ENCODE data around the gene BCKDHA. TPM values are rescaled to one million over a fixed set of nuclear protein-coding genes. Genes with fewer than 3 reads are reported as not detected.
"Not testable (repeated sequence)": the region's sequence is repeated elsewhere in the genome, so short reads cannot be mapped to it uniquely, and the experiment has no call there.

Gene BCKDHA
- total and polyA plus RNA-seq, 7 donors, result 19.0 to 35.7 (median 32.9) TPM

- no peaks in the 10 kb centered on the region for H3K27me3 ChIP-seq
- no peak for DNase-seq
- H3K4me1 ChIP-seq, result peaks cover 0 to 13% (median 8%) of the 10 kb centered on the region in 4 donors
- H3K4me3 ChIP-seq, result no peak overlapping the region
- no peak overlapping the region for H3K27ac ChIP-seq
- no peaks in the 10 kb centered on the region for H3K9me3 ChIP-seq
- 78% methylated on average over 5 of the region's 5 CpGs for WGBS, 2 donors
- H3K36me3 ChIP-seq, result peaks cover 0 to 52% (median 16%) of the 10 kb centered on the region in 4 donors
- TF ChIP-seq POLR2A (IDR thresholded peaks at IDR 0.05) (no peak), EP300 (IDR thresholded peaks at IDR 0.05) (no peak), POLR2AphosphoS5 (IDR thresholded peaks at IDR 0.05) (no peak)
- TF ChIP-seq, protein P1, sequence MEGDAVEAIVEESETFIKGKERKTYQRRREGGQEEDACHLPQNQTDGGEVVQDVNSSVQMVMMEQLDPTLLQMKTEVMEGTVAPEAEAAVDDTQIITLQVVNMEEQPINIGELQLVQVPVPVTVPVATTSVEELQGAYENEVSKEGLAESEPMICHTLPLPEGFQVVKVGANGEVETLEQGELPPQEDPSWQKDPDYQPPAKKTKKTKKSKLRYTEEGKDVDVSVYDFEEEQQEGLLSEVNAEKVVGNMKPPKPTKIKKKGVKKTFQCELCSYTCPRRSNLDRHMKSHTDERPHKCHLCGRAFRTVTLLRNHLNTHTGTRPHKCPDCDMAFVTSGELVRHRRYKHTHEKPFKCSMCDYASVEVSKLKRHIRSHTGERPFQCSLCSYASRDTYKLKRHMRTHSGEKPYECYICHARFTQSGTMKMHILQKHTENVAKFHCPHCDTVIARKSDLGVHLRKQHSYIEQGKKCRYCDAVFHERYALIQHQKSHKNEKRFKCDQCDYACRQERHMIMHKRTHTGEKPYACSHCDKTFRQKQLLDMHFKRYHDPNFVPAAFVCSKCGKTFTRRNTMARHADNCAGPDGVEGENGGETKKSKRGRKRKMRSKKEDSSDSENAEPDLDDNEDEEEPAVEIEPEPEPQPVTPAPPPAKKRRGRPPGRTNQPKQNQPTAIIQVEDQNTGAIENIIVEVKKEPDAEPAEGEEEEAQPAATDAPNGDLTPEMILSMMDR (IDR thresholded peaks at IDR 0.05), result no peak
- intact Hi-C loops (cut with DNase I), result no loop called here
These were observed 36.8 kb downstream of the BCKDHA start for GRCh38 chr19:41434450-41434849.

DNA sequence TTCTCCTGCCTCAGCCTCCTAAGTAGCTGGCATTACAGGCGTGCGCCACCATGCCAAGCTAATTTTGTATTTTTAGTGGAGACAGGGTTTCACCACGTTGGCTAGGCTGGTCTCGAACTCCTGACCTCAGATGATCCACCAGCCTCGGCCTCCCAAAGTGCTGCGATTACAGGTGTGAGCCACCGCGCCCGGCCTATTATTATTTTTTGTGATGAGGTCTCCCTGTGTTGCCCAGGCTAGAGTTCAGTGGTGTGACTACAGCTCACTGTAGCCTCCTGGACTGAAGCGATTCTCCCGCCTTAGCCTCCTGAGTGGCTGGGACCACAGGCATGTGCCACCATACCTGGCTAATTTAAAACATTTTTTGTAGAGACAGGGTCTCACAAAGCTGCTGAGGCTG, 37.8 kb downstream of the BCKDHA start:
- H3K9me3 ChIP-seq; intact Hi-C loops (cut with DNase I); H3K4me3 ChIP-seq; H3K27ac ChIP-seq; DNase-seq; H3K27me3 ChIP-seq: not testable (repeated sequence)
- Histone ChIP-seq H3K36me3 (peaks cover 0 to 52% (median 16%) of the 10 kb centered on the region in 4 donors), H3K4me1 (peaks cover 0 to 18% (median 11%) of the 10 kb centered on the region in 4 donors)
- WGBS, 2 donors, result 95 to 98% methylated on average over 11 of the region's 11 CpGs

DNA sequence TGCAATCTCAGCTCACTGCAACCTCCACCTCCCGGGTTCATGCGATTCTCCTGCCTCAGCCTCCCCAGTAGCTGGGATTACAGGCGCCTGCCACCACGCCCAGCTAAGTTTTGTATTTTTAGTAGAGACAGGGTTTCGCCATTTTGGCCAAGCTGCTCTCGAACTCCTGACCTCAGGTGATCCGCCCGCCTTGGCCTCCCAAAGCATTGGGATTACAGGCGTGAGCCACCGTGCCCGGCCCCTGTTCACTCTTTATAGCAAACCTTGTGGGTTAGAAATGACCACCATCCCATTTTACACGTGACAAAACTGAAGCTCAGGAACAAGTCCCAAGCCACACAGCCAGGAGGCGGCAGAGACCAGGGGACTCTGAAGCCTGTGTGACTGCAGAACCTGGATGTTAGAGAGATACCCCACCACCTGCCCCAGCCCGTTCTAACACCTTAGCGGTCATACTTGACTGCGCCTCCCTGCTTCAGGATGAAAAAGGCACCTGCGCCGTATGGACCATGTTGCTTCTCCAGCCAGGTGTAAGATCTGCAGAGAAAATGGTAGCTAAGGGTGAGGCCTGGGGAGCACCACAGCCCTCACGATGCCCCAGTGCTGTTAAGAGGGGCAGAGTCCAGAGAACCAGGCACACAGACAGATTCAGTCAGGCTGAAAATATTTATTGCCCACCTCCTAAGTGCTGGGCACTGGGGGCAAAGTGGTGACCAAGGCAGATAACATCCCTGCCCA, 38.5 kb downstream of the BCKDHA start:
- Histone ChIP-seq H3K36me3 (peaks cover 0 to 49% (median 16%) of the 10 kb centered on the region in 4 donors), H3K4me1 (peaks cover 0 to 18% (median 11%) of the 10 kb centered on the region in 4 donors), H3K27ac (no peak overlapping the region), H3K9me3 (no peaks in the 10 kb centered on the region), H3K4me3 (no peak overlapping the region), H3K27me3 (no peaks in the 10 kb centered on the region)
- 91 to 94% methylated on average over 19 of the region's 19 CpGs for WGBS, 2 donors
- intact Hi-C loops (cut with DNase I), result no loop called here
- TF ChIP-seq, protein P1 (IDR thresholded peaks at IDR 0.05), result no peak
- no peak for TF ChIP-seq POLR2A (IDR thresholded peaks at IDR 0.05)
- TF ChIP-seq POLR2AphosphoS5 (IDR thresholded peaks at IDR 0.05), result no peak
- no peak for TF ChIP-seq EP300 (IDR thresholded peaks at IDR 0.05)
- DNase-seq, result no peak

GRCh38 chr19:41436674-41436951, 39.0 kb downstream of the BCKDHA start:
- TF ChIP-seq EP300 (IDR thresholded peaks at IDR 0.05) (no peak), POLR2A (IDR thresholded peaks at IDR 0.05) (no peak), POLR2AphosphoS5 (IDR thresholded peaks at IDR 0.05) (no peak)
- TF ChIP-seq, protein P1 (IDR thresholded peaks at IDR 0.05), result no peak
- Histone ChIP-seq H3K27ac (no peak overlapping the region), H3K27me3 (peaks cover 0 to 4% (median 0%) of the 10 kb centered on the region in 3 donors), H3K4me3 (no peak overlapping the region), H3K9me3 (no peaks in the 10 kb centered on the region), H3K36me3 (peaks cover 0 to 44% (median 13%) of the 10 kb centered on the region in 4 donors), H3K4me1 (peaks cover 0 to 18% (median 11%) of the 10 kb centered on the region in 4 donors)
- intact Hi-C loops (cut with DNase I), result no loop called here
- no peak for DNase-seq

DNA sequence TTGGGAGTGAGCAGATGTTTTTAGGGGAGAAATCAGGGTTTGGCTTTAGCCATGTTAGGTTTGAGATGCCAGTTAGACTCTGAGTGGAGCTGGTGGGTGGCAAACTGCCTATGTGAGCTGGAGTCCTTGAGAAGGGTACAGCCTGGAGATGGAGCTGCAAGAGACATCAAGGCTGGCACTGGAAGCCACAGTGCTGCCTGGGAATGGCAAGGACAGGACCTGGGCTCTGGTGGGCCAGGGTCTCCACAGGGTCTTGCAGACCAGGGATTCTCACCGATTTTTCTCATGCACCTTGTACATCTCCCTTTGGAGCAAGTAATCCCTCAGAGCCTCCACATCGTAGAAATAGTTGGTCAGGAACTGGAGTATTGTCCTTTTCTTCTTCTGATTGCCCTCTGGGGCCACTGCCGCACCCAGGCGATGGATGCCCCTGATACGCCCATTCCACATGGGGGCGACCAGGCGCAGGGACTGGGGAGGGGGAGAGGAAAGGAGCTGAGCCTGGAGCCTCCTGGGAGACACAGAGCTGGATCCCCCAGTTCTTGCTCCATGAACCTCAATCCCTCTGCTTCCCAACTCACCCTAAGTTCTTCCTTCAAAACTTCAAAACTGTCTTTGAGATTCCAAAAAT, 40.4 kb downstream of the BCKDHA start:
- intact Hi-C loops (cut with DNase I), result no loop called here
- DNase-seq, result peak; percentile 38
- Histone ChIP-seq H3K4me3 (no peak overlapping the region), H3K4me1 (peaks cover 0 to 18% (median 11%) of the 10 kb centered on the region in 4 donors), H3K27me3 (peaks cover 0 to 13% (median 0%) of the 10 kb centered on the region in 3 donors), H3K36me3 (peaks cover 0 to 30% (median 2%) of the 10 kb centered on the region in 4 donors), H3K27ac (no peak overlapping the region), H3K9me3 (no peaks in the 10 kb centered on the region)
- TF ChIP-seq EP300 (IDR thresholded peaks at IDR 0.05) (no peak), POLR2AphosphoS5 (IDR thresholded peaks at IDR 0.05) (no peak), POLR2A (IDR thresholded peaks at IDR 0.05) (no peak)
- TF ChIP-seq, protein P1 (IDR thresholded peaks at IDR 0.05), result no peak
- 94 to 99% methylated on average over 7 of the region's 7 CpGs for WGBS, 2 donors
